Spleen (tissue), 11 donors: ENCODE results near the gene ZNF354C. TPM values are rescaled to one million over a fixed set of nuclear protein-coding genes. Genes with fewer than 3 reads are reported as not detected.

Source experiments
- DNase-seq: peaks from one replicate; pipeline ENCODE4 v3.0.0-alpha.2; 2020
- H3K27ac ChIP-seq, 8 donors: fragments of 200-600 bp; sonication (generic) in 7 of 8; 1 replicate in 4 of 8; 2 replicates in 4 of 8; pipeline versions ENCODE4 v1.5.0 to v1.8.0; 2016 to 2021; ENCODE audit warnings: inconsistent platforms in 4 of 8, mild to moderate bottlenecking in 4 of 8, moderate library complexity in 1 of 8
- H3K27me3 ChIP-seq, 7 donors: fragments of 200-600 bp; sonication (generic) in 6 of 7; replicated peaks in 1 of 7; 1 replicate in 4 of 7; 2 replicates in 3 of 7; pipeline versions ENCODE4 v1.5.0 to v1.8.0; 2016 to 2021; ENCODE audit warnings: inconsistent platforms in 3 of 7, mild to moderate bottlenecking in 1 of 7
- H3K36me3 ChIP-seq, 6 donors: fragments of 200-600 bp; sonication (generic) in 5 of 6; 1 replicate in 4 of 6; 2 replicates in 2 of 6; pipeline versions ENCODE4 v1.5.0 to v1.8.0; 2016 to 2021; ENCODE audit warnings: inconsistent platforms in 2 of 6
- H3K4me1 ChIP-seq, 6 donors: fragments of 200-600 bp; sonication (generic) in 5 of 6; 1 replicate in 3 of 6; 2 replicates in 3 of 6; pipeline versions ENCODE4 v1.5.0 to v1.8.0; 2016 to 2021; ENCODE audit warnings: inconsistent platforms in 3 of 6
- H3K4me3 ChIP-seq, 8 donors: fragments of 200-600 bp; sonication (generic) in 7 of 8; 1 replicate in 4 of 8; 2 replicates in 4 of 8; pipeline versions ENCODE4 v1.5.0 to v1.8.0; 2016 to 2021; ENCODE audit warnings: inconsistent platforms in 4 of 8, mild to moderate bottlenecking in 4 of 8, moderate library complexity in 2 of 8
- H3K9me3 ChIP-seq, 8 donors: fragments of 200-600 bp; sonication (generic) in 7 of 8; 1 replicate in 4 of 8; 2 replicates in 4 of 8; pipeline versions ENCODE4 v1.5.0 to v1.8.0; 2016 to 2021; ENCODE audit warnings: inconsistent platforms in 4 of 8
- CTCF ChIP-seq, 11 experiments: fragments of 200-600 bp in 7 of 11; fragments of 450-650 bp in 4 of 11; sonication (generic) in 4 of 11; IDR thresholded peaks in 8 of 11; conservative IDR thresholded peaks in 3 of 11; 1 replicate in 7 of 11; 2 replicates in 4 of 11; pipeline versions ENCODE4 v1.4.0 to v1.8.0; 2016 to 2021; ENCODE audit warnings: antibody characterized with exemption in 11 of 11, inconsistent platforms in 4 of 11, mild to moderate bottlenecking in 1 of 11
- POLR2A ChIP-seq, 3 donors: fragments of 450-650 bp; IDR thresholded peaks; one replicate each; pipeline ENCODE4 v1.5.1; 2017; ENCODE audit warnings: antibody characterized with exemption in 3 of 3, mild to moderate bottlenecking in 1 of 3
- POLR2AphosphoS5 ChIP-seq, 3 donors: sonication (generic); formaldehyde crosslinking; IDR thresholded peaks; one replicate each; pipeline ENCODE4 v1.5.1; 2017; ENCODE audit warnings: antibody characterized with exemption in 3 of 3
- WGBS, 5 donors: extraction: QIAGEN DNeasy Blood & Tissue Kit in 3 of 5; methylation state at CpG; one replicate each; pipeline versions ENCODE4 v1.1.5 to v1.1.7; 2013 to 2018; 5-methylcytosine and 5-hydroxymethylcytosine counted together
- intact Hi-C: fragments of 100-400 bp; cut with DNase I; formaldehyde crosslinking; loops from one replicate; pipeline ENCODE4 v1.15.0; 2023; ENCODE audit warnings: low total_unique reads
- polyA plus RNA-seq, 3 donors: library from polyadenylated mRNA; stranded (reverse); fragments of 200-250 nt; gene quantifications; one replicate each; pipeline ENCODE4 v1.2.1, GENCODE V29; 2013
- total RNA-seq, 7 donors: library from RNA; depleted of rRNA in 3 of 7; stranded (reverse); fragments of >200 nt in 3 of 7; fragmentation: NEBNext Ultra II Directional in 4 of 7; extraction: Animal tissue kit (Norgen Biotek cat#: 25700) in 4 of 7; gene quantifications; one replicate each; pipeline versions ENCODE4 v1.1.0 to v1.2.1, GENCODE V29; 2016 to 2021
- donor health status: healthy with polysubstance abuse.
- donor health status: DM: no; HTN: no; CAD: no; lungs with moderate emphysema.
- donor health status: DM: no; HTN: no; CAD: no.
- donor health status: Bipolar disorder and iron deficiency.
- donor health status: healthy.
- donor health status: DM: no; HTN: no; CAD: no.
- donor health status: DM: yes; HTN: yes; CAD: no.

ZNF354C gene
- total and polyA plus RNA-seq, 10 donors = 1.3 to 8.5 (median 6.6) TPM

DNA sequence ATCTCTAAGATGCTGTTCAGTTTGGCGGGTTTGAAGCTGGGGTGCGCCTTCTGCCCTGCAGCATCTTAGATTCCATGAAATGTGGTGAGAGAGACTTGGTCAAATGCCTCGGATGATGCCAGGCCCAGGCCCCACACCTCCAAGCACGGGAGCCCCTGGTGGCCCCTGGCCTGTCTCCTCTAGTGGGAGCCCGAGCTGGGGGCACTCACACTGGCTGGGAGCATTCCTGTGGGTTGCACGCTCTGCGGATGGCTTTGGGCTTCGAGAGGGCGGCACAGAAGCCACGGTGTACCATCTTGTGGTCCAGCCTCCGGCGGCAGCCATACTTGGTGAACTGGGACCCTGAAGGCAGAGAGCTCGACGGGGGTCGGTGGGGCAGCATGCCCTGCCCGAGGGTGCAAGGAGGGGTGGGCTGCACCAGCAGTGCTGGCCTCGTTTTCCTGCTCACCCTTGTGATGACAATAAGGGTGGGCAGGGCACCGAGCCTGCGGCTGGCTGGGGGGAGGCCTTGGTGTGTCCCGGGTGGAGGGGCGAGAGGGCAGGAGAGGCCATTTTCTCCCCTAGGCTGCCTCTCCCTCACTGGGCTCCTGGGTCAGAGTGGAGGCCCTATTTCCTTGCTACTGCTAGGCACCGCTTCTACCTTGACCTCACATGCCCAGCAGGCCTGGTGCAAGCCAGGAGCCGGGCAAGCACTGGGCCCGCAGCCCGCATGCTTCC lies 65.8 kb downstream of the ZNF354C start:
- peak; percentile 52 for DNase-seq
- H3K4me1 ChIP-seq = no peaks in the 10 kb centered on the region
- no peak overlapping the region for H3K4me3 ChIP-seq
- TF ChIP-seq CTCF (IDR thresholded peaks at IDR 0.05 in 8 of 11, conservative IDR thresholded peaks at IDR 0.05 in 3 of 11) (no peak), POLR2AphosphoS5 (IDR thresholded peaks at IDR 0.05) (no peak), POLR2A (IDR thresholded peaks at IDR 0.05) (no peak)
- peaks cover 0 to 51% (median 7%) of the 10 kb centered on the region in 8 donors for H3K9me3 ChIP-seq
- no peaks in the 10 kb centered on the region for H3K27me3 ChIP-seq
- peaks cover 0 to 100% (median 3%) of the 10 kb centered on the region in 6 donors for H3K36me3 ChIP-seq
- no peak overlapping the region for H3K27ac ChIP-seq
- intact Hi-C loops = no loop called here
- 88 to 93% (median 91%) methylated on average over 4 to 25 of the region's 25 CpGs for WGBS, 5 donors

- no peak overlapping the region for H3K4me3 ChIP-seq
- H3K4me1 ChIP-seq = no peaks in the 10 kb centered on the region
- DNase-seq = peak; percentile 59
- intact Hi-C loops = no loop called here
- H3K27ac ChIP-seq = no peak overlapping the region
- no peak for TF ChIP-seq CTCF (IDR thresholded peaks at IDR 0.05 in 8 of 11, conservative IDR thresholded peaks at IDR 0.05 in 3 of 11)
- TF ChIP-seq POLR2A (IDR thresholded peaks at IDR 0.05) = no peak
- TF ChIP-seq POLR2AphosphoS5 (IDR thresholded peaks at IDR 0.05) = no peak
- H3K36me3 ChIP-seq = peaks cover 0 to 100% (median 4%) of the 10 kb centered on the region in 6 donors
- peaks cover 0 to 44% (median 2%) of the 10 kb centered on the region in 8 donors for H3K9me3 ChIP-seq
- WGBS, 5 donors = 83 to 94% (median 85%) methylated on average over 10 to 14 of the region's 14 CpGs
- H3K27me3 ChIP-seq = no peaks in the 10 kb centered on the region
These were observed 66.4 kb downstream of the ZNF354C start for GRCh38 chr5:179126506-179126991.

DNA sequence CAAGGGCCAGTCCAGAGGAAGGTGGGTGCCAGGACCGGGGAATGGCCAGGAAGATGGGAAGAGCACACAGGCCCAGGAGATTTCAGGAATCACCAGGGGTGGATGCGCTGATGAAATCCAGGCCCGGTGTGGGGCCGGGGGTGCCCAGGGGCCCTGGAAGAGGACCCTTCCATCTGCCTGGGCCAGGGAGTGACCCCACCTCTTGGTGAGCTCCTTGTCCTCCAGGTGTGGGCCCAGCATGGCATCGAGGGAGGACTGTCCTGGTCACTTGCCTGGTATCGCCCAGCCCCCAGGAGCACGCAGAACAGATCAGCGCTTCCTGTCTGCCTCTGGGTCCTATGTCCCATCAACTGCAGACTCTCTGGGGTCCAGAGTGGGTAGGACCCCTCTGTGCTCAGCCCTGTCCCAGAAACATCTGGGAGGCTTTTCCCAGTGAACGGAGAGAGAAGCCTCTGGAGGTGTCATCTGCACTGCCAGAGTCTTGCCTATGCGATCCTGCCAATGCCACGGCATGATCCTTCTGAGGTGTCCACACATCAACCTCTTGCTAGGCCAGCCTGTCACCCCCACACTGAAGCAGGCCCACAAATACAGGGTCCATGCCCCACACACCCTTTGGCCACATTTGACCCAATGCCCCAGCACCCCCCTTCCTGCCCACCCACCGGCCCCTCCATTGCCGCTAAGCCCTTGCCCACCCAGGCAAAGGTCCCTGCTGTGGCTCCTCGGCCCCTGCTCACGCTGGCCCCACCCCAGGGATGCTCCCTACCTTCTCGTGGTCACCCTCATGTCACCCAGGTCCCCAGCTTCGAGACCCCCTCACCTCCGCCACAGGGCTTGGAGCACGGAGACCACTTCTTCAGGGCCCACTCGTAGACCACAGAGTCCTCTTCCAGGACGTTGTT lies 67.2 kb downstream of the ZNF354C start:
- no peaks in the 10 kb centered on the region for H3K4me1 ChIP-seq

More for the DNA sequence above, 67.2 kb downstream of the ZNF354C start:
- H3K27me3 ChIP-seq = no peaks in the 10 kb centered on the region
- DNase-seq = peak; percentile 66
- peaks cover 0 to 36% (median 0%) of the 10 kb centered on the region in 8 donors for H3K9me3 ChIP-seq
- intact Hi-C loops = no loop called here
- H3K36me3 ChIP-seq = peaks cover 0 to 100% (median 4%) of the 10 kb centered on the region in 6 donors
- no peak overlapping the region for H3K27ac ChIP-seq
- no peak overlapping the region for H3K4me3 ChIP-seq
- no peak for TF ChIP-seq CTCF (IDR thresholded peaks at IDR 0.05 in 8 of 11, conservative IDR thresholded peaks at IDR 0.05 in 3 of 11)
- 87 to 94% (median 90%) methylated on average over 19 to 21 of the region's 21 CpGs for WGBS, 5 donors
